HL-60 (cell line): ENCODE results near the gene FARS2.

Experiments
- DNase-seq, 2 experiments: peaks; one replicate each; pipeline ENCODE4 v3.0.0-alpha.2; 2010 to 2020; ENCODE audit warnings: low read depth in 1 of 2, low spot score in 1 of 2
- H3K27ac ChIP-seq: fragments of 250-450 bp; sonication (Bioruptor Pico); replicated peaks from 2 replicates; pipeline ENCODE4 v1.5.1; 2020; ENCODE audit warnings: mild to moderate bottlenecking, moderate library complexity
- H3K27me3 ChIP-seq: fragments of 250-450 bp; sonication (Bioruptor Pico); 2 replicates; pipeline ENCODE4 v1.5.1; 2021; ENCODE audit warnings: mild to moderate bottlenecking, moderate library complexity; ENCODE audit not compliant: insufficient read depth, poor library complexity, severe bottlenecking
- H3K4me3 ChIP-seq: replicated peaks from 2 replicates; pipeline ENCODE4 v1.5.1; 2011; ENCODE audit warnings: mild to moderate bottlenecking, control low read depth, low read length; ENCODE audit not compliant: insufficient read depth
- GABPA ChIP-seq: IDR thresholded peaks from 2 replicates; pipeline ENCODE4 v1.6.1; 2012; ENCODE audit warnings: low read depth
- POLR2AphosphoS5 ChIP-seq: IDR thresholded peaks from 2 replicates; pipeline ENCODE4 v1.6.1; 2012; ENCODE audit warnings: low read depth
- REST ChIP-seq: IDR thresholded peaks from 2 replicates; pipeline ENCODE4 v1.6.1; 2012; ENCODE audit warnings: low read depth; ENCODE audit not compliant: insufficient replicate concordance
- SPI1 ChIP-seq: IDR thresholded peaks from 2 replicates; pipeline ENCODE4 v1.6.1; 2012; ENCODE audit warnings: low read depth, mild to moderate bottlenecking, borderline replicate concordance
- TF ChIP-seq, protein P1 (sequence below): IDR thresholded peaks from one replicate; pipeline ENCODE4 v1.5.1; 2011; ENCODE audit warnings: low read length, control low read depth, inconsistent platforms; ENCODE audit not compliant: insufficient read depth

FARS2 gene

DNA sequence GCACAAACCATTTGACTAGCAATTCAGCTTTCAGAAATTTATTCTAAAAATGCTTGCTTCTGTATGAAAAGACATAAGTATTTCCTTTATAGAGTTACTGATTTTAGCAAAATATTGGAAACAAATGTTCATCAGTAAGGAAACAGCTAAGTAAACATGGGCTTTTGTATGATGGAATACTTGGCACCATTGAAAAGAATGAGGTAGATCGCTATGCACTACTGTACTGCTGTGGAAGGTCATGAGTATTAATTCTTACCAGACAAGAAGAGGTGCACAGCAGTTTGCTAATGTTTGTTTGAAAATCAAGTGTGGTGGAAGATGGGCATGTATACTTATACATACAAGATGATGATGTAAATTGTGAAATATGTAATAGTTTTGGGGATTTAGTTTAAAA lies 73.0 kb downstream of the FARS2 start:
- Histone ChIP-seq H3K27me3 (no peaks in the 10 kb centered on the region), H3K4me3 (no peak overlapping the region), H3K27ac (no peak overlapping the region)
- DNase-seq, result no peak
- TF ChIP-seq SPI1 (no peak), GABPA (no peak), REST (no peak), POLR2AphosphoS5 (no peak)
- TF ChIP-seq, protein P1, sequence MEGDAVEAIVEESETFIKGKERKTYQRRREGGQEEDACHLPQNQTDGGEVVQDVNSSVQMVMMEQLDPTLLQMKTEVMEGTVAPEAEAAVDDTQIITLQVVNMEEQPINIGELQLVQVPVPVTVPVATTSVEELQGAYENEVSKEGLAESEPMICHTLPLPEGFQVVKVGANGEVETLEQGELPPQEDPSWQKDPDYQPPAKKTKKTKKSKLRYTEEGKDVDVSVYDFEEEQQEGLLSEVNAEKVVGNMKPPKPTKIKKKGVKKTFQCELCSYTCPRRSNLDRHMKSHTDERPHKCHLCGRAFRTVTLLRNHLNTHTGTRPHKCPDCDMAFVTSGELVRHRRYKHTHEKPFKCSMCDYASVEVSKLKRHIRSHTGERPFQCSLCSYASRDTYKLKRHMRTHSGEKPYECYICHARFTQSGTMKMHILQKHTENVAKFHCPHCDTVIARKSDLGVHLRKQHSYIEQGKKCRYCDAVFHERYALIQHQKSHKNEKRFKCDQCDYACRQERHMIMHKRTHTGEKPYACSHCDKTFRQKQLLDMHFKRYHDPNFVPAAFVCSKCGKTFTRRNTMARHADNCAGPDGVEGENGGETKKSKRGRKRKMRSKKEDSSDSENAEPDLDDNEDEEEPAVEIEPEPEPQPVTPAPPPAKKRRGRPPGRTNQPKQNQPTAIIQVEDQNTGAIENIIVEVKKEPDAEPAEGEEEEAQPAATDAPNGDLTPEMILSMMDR, result no peak

- TF ChIP-seq REST (no peak), POLR2AphosphoS5 (no peak), SPI1 (no peak), GABPA (no peak)
- TF ChIP-seq, protein P1, result no peak
- no peak overlapping the region for H3K27ac ChIP-seq
- DNase-seq, result no peak
- no peaks in the 10 kb centered on the region for H3K27me3 ChIP-seq
- H3K4me3 ChIP-seq, result no peak overlapping the region
Observed at GRCh38 chr6:5335020-5335419, 73.7 kb downstream of the FARS2 start.

- Histone ChIP-seq H3K27ac (no peak overlapping the region), H3K4me3 (no peak overlapping the region), H3K27me3 (no peaks in the 10 kb centered on the region)
- TF ChIP-seq POLR2AphosphoS5 (no peak), GABPA (no peak), SPI1 (no peak), REST (no peak)
- TF ChIP-seq, protein P1, result no peak
- no peak for DNase-seq
Observed at GRCh38 chr6:5337573-5337972, 76.3 kb downstream of the FARS2 start.
